ENCODE measurements around the gene MARCHF3.
"Not testable (repeated sequence)": the region's sequence is repeated elsewhere in the genome, so short reads cannot be mapped to it uniquely, and the experiment has no call there.

Gene MARCHF3

DNA sequence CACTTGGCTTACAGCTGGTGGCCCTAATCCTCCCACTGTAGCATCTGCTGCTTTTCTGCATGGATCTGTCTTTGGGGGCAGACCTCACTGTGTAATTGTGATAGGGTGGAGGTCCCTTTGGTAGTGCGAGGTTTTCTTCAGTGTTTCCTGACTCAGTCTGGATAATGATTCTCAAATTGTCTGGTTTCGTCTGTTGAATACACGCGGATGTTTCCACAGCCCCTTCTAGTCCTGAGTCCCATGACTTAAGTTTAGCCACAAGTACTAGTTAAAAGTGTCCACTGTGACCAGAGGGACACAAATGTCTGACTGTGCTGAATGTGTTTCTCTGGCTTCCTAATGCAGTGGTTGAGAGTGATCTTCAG is 182.9 kb downstream of the MARCHF3 start:
- DNase-seq (ENCODE audit: low spot score) = no peak

DNA sequence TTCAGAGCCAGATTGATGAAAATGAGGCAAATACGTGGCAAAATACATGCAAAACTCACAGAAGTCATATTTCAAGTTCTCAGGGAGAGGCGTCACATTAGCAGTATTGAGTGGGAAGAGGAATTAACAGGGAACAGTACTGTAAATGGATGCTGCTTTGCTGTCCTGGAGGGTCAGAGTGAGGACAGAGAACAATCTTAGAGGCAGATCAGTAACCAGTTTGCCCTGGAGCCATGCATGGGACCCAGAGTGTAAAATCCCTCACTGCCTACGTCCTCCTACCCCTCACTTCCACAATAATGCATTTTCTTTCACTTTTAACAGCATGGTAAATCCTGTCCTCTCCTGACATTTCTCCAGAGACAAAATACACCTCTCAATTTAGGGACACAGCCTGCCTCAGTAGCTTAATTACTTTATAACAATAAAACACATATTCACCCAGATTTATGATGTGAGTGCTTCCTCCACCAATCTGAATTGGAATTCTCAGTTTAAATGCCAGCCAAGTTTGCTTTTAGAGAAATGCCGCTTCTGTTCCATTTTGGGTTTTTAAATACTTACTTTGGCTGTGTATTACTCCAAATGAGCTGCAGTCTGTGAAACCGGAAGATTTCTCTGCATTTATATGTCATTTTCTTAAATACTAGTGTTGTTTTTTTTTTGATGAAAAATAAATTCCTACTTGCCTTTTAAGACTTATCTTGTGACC is 183.5 kb downstream of the MARCHF3 start:
- DNase-seq (ENCODE audit: low spot score) = no peak

DNA sequence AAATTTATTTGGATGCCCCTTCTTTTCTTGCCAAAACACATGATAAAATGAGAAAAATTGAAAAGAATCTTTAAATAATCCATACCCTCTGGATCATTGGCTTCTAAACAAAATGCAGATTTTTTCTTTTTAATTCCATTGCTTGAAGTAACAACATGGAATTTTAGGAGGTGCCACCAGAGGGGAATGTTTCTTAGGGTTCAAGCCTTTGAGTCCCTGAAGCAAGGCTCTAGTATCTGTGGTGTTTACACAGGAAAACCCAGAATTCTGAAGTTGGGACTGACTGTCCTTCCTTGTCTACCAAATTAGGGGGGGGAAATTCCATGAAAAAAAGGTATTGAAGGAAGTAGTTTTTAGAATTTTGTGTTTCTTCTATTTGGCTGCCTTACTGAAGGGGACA is 184.0 kb downstream of the MARCHF3 start:
- DNase-seq (ENCODE audit: low spot score) = no peak

DNA sequence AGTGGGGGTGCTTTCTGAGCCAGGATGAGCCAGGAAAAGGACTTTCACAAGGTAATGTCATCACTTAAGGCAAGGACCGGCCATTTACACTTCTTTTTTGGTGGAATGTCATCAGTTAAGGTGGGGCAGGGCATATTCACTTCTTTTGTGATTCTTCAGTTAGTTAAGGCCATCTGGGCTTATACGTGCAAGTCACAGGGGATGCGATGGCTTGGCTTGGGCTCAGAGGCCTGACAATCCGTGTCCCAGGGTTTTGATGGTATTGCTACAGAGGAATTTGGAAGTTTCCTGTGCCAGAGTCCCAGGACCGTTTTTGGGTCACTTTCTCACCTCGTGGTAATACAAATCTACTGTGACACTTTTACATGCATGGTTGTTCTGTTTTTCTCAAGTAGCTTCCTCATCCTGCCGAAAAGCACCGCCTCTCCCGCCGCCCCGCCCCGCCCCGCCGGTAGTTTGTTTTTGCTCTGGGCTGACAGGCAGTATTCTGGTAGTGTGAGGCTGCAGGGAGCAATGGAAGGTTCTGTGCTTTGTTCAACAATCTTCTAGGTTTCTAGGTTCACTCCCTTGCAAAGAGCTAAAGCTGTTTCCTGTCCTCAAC is 184.8 kb downstream of the MARCHF3 start:
- not testable (repeated sequence) for DNase-seq (ENCODE audit: low spot score)

DNA sequence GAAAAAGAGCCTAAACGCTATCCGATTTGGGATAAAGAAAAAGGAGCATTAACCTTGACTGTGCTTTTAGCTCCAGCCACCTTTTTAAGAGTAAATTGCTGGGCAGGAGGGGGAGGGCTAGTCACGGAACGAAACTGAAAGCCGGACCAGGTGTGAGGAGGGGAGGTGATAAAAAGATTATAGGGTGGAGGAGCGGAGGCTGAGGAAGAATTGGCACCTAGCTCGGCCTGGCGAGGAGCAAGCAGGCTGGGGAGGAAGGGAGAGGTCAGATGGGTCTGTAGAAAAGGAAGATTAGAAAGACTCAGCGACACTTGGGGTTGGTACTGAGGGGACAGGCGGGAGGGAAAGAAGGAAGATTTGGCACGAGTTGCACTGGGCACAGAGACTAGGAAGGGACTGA is 187.0 kb downstream of the MARCHF3 start:
- not testable (repeated sequence) for DNase-seq (ENCODE audit: low spot score)

DNA sequence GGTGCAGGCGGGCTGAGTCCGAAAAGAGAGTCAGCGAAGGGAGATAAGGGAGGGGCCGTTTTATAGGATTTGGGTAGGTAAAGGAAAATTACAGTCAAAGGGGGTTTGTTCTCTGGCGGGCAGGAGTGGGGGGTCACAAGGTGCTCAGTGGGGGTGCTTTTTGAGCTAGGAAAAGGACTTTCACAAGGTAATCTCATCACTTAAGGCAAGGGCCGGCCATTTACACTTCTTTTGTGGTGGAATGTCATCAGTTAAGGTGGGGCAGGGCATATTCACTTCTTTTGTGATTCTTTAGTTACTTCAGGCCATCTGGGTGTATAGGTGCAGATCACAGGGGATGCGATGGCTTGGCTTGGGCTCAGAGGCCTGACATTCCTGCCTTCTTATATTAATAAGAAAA is 191.0 kb downstream of the MARCHF3 start:
- not testable (repeated sequence) for DNase-seq (ENCODE audit: low spot score)

DNA sequence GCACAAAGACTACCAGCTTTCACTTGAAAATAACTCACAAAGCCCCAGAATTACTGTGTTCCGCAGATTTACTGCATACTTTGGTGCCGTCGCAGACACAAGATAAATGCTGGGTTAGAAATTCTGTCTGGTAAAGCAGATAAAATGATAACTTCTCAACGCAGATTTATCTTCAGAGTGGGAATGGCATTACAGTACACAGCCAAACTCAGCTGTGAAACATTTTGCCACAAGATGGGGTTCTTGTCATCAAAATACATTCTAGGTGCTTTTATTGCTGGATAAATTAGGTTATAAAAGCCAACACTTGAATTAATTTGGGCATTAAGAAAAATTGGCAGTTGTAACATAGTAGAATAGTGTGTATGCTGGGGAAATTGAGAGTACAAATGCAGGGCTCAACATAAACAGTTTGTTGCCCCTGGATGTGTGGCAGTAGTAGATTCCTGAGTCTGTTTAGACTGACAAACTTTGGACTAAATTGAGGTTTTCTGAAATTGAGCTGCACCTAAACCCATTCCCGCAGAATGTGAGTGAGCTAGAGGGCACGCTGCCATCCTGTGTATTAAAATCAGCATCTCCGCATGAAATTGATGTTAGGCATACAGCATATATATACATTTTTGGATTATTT is 192.3 kb downstream of the MARCHF3 start:
- DNase-seq (ENCODE audit: low spot score) = no peak

DNA sequence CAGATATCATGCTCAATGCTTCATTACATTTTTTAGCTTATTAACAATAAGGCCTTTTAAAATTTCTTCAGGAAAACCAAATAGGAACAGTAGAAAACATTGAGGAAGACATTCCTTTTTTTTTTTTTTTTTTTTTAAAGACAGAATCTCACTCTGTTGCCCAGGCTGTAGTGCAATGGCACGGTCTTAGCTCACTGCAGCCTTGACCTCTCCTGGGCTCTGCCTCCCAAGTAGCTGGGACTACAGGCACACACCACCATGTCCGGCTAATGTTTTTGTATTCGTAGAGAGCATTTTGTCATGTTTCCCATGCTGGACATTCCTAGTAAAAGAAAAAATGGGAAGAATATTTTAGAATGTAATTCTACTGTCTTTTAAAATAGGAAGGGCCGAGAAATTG is 193.1 kb downstream of the MARCHF3 start:
- DNase-seq (ENCODE audit: low spot score) = no peak

DNA sequence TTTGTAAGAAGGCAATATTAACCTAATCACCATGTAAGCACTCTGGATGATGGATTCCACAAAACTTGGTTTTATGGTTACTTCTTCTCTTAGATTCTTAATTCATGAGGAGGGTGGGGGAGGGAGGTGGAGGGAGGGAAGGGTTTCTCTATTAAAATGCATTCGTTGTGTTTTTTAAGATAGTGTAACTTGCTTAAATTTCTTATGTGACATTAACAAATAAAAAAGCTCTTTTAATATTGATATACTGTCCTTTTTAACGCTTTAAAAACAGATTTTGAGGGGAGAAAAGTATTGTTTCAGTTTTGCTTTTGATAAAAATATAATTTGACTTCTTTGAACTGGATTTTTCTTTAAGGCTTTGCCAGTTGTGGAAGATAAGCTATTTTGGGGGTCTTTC is 193.6 kb downstream of the MARCHF3 start:
- no peak for DNase-seq (ENCODE audit: low spot score)

DNA sequence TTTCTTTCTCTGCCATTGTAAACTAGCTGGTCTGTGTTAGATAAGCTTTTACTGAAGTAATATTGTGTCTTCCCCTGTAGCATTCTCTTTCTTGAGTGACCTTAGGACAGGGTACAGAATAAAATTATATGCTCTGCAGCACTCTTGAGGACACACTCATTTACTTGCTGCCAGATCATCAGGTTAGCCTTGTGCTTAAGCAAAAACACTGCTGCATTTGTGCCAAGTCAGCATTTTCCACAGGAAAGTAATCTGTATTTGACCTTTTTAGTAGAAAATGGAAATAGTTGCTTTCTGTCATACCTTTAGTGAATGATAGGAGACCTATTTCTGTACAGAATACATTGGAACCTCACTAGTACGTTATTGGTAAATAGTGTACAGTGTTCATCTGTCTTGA is 199.2 kb downstream of the MARCHF3 start:
- DNase-seq (ENCODE audit: low spot score) = no peak

DNA sequence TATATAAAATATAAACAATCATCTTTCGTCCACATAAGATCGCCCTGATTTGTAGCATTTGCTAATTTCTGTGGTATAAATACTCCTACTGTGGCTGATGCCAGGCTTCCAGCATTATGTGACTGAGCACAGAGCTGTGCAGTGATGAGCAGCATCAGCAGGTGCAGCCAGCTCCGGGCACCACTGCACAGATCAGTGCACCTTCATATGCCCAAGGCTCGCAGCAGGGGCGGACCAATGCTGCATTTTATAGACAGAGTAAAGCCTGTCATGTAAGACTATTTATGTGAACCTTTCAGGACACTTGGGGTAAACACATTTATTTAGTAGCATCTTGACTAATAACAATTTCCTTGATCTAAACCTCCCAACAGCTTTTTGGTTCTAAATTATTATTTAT is 200.3 kb downstream of the MARCHF3 start:
- no peak for DNase-seq (ENCODE audit: low spot score)

DNA sequence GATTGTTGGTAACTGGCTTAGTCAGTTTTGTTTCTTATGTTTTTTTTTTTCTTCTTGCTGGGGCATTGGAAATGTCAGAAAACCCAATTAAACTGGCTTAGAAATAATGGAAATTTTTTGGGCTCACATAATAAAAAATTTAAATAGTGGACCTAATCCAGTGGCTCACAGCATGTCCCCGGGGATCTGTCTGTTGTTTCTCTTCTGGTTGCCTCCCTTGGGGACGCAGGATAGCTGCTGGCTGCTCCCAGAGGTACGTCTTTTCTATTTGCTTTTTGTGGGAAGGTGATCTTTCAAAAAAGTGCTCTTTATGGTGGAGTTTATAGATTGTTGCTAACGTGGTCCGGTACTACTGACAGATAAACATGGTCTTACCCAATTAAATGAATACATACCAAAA is 201.3 kb downstream of the MARCHF3 start:
- no peak for DNase-seq (ENCODE audit: low spot score)

DNA sequence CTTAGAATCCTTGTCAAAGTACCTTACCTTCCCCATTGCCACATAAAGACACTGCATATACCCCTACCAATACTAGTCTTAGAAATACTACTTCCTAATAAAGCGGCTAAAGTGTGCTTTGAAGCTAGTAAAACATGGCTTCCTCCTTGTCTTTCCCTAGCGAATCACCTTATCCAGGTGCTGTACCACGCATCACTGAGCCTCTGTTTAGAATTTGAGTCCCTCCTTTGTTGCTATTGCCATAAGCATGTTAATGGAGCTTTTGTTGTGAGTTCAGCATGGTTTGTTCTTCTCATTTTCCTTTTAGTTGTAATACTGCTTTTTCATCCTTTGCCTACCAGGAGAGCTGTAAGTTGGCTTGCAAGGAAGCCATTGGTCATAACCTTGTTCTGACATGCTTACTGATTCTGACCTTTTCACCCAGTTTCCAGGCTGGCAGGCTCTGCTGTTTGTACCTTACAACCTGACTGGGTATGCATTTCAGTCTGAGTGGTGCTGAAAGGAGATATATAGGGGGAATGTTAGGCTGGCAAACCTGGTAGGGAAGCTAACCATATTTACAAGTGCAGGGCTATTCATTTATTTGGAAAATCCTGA is 203.6 kb downstream of the MARCHF3 start:
- DNase-seq (ENCODE audit: low spot score) = no peak

DNA sequence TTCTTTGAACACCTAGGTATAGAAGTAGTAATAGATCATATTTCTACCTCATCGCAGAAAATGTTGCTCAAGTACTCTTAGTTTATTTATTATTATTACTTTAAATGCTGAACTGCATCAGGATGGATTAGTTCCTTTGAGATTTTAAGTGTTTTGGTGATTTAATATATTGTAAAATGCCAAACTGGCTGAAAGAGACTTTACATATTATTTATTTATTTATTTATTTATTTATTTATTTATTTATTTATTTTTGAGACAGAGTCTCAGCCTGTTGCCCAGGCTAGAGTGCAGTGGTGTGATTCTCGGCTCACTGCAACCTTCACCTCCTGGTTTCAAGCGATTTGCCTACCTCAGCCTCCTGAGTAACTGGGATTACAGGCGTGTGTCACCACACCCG is 211.1 kb downstream of the MARCHF3 start:
- DNase-seq (ENCODE audit: low spot score) = no peak

DNA sequence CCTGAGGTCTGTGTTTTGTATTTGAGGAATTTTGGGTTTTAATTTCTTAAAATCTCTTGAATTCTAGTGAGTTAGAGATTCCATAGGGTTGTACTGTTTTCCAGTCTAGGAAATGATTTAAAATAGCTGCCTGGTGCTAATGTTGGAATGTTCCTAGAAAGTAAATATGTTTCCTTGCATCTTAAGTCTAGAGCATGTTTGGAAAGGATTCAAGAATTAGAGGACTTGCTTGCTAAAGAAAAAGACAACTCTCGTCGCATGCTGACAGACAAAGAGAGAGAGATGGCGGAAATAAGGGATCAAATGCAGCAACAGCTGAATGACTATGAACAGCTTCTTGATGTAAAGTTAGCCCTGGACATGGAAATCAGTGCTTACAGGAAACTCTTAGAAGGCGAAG is 211.6 kb downstream of the MARCHF3 start:
- no peak for DNase-seq (ENCODE audit: low spot score)
